ENCODE data around the gene NEK8. TPM values are rescaled to one million over a fixed set of nuclear protein-coding genes. Genes with fewer than 3 reads are reported as not detected.

The NEK8 gene
- total RNA-seq, 4 donors from 2014 or later, result 2.8 to 6.0 (median 3.5) TPM

DNA sequence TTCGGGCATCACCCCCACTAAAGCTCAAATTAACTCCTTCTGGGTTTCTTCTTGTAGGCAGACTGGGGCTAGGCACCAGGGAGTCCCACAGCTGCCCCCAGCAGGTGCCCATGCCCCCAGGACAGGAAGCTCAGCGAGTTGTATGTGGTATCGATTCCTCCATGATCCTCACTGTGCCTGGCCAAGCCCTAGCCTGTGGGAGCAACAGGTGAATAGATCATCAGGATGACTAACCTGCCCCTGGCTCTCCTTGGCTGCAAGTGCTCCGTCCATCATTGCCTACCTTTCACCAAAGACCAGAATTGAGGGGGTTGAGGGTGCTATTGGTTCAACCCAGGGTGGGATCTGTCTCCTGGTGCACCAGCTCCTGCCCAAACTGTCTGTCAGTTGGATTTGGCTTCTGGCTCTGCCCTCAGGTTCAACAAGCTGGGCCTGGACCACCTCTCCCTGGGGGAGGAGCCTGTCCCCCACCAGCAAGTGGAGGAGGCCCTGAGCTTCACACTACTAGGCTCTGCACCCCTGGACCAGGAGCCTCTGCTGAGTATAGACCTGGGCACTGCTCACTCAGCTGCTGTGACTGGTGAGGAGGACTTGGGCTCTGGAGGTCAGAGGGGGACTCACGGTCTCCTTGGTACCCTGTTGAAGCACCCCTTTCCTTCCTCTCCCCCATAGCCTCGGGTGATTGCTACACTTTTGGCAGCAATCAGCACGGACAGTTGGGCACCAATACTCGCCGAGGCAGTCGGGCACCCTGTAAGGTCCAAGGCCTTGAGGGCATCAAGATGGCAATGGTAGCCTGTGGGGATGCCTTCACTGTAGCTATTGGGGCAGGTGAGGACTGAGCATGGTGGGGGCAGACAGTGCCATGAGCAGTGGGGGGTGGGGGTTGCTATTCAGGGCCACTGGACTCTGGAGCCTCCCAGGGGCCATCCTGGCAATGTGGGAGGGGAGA, 12.1 kb downstream of the NEK8 start:
- H3K27ac ChIP-seq, result no peak overlapping the region
- TF ChIP-seq EP300 (IDR thresholded peaks at IDR 0.05) (no peak), POLR2A (IDR thresholded peaks at IDR 0.05) (no peak)
- TF ChIP-seq, protein P1, sequence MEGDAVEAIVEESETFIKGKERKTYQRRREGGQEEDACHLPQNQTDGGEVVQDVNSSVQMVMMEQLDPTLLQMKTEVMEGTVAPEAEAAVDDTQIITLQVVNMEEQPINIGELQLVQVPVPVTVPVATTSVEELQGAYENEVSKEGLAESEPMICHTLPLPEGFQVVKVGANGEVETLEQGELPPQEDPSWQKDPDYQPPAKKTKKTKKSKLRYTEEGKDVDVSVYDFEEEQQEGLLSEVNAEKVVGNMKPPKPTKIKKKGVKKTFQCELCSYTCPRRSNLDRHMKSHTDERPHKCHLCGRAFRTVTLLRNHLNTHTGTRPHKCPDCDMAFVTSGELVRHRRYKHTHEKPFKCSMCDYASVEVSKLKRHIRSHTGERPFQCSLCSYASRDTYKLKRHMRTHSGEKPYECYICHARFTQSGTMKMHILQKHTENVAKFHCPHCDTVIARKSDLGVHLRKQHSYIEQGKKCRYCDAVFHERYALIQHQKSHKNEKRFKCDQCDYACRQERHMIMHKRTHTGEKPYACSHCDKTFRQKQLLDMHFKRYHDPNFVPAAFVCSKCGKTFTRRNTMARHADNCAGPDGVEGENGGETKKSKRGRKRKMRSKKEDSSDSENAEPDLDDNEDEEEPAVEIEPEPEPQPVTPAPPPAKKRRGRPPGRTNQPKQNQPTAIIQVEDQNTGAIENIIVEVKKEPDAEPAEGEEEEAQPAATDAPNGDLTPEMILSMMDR (IDR thresholded peaks at IDR 0.05), result no peak
- peaks cover 0 to 35% (median 19%) of the 10 kb centered on the region in 4 donors for H3K4me1 ChIP-seq
- peaks cover 0 to 4% (median 0%) of the 10 kb centered on the region in 3 donors for H3K36me3 ChIP-seq
- H3K4me3 ChIP-seq, result no peak overlapping the region
- no peaks in the 10 kb centered on the region for H3K9me3 ChIP-seq
- H3K27me3 ChIP-seq, result no peaks in the 10 kb centered on the region
- 72 to 89% methylated on average over 9 to 10 of the region's 10 CpGs for WGBS, 2 donors
- no peak for DNase-seq (ENCODE audit: low spot score in 2 of 2)

DNA sequence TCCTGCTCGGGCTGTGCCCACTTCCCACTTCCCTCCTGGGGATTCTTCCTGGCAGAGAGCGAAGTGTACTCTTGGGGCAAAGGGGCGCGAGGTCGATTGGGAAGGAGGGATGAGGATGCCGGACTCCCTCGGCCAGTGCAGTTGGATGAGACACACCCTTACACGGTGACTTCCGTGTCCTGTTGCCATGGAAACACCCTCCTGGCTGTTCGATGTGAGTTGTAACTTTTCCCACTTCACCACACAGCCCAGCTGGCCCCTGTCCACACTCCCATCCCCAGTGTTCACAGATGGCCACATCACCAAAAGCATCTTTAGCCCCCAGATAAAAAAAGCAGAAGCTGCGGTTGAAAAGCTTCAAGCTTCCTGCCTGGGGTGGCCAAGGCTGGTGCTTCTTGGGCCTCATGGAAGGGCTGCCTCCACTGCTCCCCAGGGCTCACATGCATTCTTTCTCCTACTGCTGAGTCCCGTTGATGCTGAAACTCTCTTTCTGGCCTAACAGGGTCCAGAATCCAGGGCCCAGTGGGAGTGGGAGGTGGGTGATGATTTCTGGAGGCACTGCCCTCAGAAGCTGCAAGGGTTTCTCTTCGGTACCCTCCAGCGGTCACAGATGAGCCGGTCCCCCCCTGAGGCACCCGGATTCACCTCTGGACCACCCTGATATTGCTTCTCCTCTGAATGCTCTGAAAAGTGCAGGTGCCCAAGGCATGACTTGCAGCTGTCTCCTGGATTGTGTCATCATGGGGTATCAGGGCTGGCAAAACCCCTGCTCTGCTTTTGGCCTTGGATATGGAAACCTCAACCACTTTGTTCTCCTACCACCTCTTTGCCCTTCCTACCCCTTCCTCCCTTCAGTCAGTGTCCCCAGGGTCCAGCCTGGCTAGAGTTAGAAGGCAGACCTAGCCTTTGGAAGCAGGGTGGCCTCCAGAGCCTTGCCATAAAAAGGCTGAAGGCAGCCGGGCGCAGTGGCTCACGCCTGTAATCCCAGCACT, 13.1 kb downstream of the NEK8 start:
- peaks cover 0 to 4% (median 0%) of the 10 kb centered on the region in 3 donors for H3K36me3 ChIP-seq
- H3K4me1 ChIP-seq, result peaks cover 0 to 45% (median 28%) of the 10 kb centered on the region in 4 donors
- H3K27me3 ChIP-seq, result no peaks in the 10 kb centered on the region
- WGBS, 2 donors, result 69 to 76% methylated on average over 18 to 19 of the region's 19 CpGs
- no peaks in the 10 kb centered on the region for H3K9me3 ChIP-seq
- DNase-seq (ENCODE audit: low spot score in 2 of 2), result no peak
- TF ChIP-seq, protein P1 (IDR thresholded peaks at IDR 0.05), result no peak
- no peak overlapping the region for H3K27ac ChIP-seq
- no peak overlapping the region for H3K4me3 ChIP-seq

DNA sequence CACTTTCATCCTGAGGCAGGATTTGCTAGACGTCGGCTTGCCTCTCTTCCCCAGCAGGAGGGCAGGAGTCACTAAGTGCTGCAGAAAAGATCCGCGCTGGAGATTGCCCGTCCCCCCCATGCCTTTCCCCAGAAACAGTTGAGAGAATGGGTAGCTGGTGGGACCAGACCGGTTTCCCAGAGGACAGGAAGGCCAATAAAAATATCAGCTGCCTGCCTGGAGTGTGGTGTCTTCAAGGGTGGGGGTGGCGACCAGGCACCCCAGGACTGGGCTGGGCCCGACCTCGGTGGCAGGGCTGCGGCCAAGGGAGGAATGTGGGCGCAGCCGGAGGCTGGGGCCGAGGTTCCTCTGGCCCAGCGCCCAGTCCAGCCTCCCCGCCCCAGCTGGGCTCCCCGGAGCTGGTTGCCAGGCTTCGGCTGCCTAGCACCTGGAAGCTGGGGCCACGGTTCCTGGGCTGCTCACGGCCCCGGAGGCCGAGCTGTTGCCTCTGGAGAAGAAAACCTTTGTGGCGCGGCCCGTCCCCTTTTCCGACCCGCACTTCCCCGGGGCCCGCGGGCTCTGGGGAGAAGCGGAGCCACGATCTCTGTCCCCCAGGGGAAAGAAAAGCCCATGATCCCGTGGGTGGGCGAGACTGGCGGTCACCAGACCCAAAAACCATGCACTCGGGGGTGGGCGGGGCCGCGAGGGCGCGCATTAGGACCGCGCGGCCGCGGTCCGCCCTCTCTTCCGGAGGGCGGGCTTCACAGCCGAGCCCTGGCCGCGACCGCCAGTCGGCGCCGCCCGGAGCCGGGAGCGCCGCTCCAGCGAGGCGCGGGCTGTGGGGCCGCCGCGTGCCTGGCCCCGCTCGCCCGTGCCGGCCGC, 14.9 kb downstream of the NEK8 start, which contains the start of gene TRAF4:
Gene TRAF4 (plus strand): TSS at position 769 of the 861 bp plus-strand sequence. CDS start 102 bp downstream, outside the sequence.
- peak within 1 kb of the TSS; percentile 93 to 100 (median 98) for H3K27ac ChIP-seq
- peak within 1 kb of the TSS; percentile 63 to 89 (median 86) for H3K4me3 ChIP-seq
- no peaks in the 10 kb centered on the region for H3K9me3 ChIP-seq
- 1 to 2% methylated on average over 27 to 29 of the region's 70 CpGs for WGBS, 2 donors
- H3K4me1 ChIP-seq, result peaks cover 0 to 63% (median 38%) of the 10 kb centered on the region in 4 donors
- no peak for TF ChIP-seq EP300 (IDR thresholded peaks at IDR 0.05)
- TF ChIP-seq POLR2A (IDR thresholded peaks at IDR 0.05), result peak; percentile 100
- TF ChIP-seq, protein P1 (IDR thresholded peaks at IDR 0.05), result peak; percentile 17 to 80 (median 38)
- peak; percentile 72 to 73 for DNase-seq (ENCODE audit: low spot score in 2 of 2)
- H3K36me3 ChIP-seq, result peaks cover 0 to 15% (median 0%) of the 10 kb centered on the region in 3 donors
- H3K27me3 ChIP-seq, result no peaks in the 10 kb centered on the region

DNA sequence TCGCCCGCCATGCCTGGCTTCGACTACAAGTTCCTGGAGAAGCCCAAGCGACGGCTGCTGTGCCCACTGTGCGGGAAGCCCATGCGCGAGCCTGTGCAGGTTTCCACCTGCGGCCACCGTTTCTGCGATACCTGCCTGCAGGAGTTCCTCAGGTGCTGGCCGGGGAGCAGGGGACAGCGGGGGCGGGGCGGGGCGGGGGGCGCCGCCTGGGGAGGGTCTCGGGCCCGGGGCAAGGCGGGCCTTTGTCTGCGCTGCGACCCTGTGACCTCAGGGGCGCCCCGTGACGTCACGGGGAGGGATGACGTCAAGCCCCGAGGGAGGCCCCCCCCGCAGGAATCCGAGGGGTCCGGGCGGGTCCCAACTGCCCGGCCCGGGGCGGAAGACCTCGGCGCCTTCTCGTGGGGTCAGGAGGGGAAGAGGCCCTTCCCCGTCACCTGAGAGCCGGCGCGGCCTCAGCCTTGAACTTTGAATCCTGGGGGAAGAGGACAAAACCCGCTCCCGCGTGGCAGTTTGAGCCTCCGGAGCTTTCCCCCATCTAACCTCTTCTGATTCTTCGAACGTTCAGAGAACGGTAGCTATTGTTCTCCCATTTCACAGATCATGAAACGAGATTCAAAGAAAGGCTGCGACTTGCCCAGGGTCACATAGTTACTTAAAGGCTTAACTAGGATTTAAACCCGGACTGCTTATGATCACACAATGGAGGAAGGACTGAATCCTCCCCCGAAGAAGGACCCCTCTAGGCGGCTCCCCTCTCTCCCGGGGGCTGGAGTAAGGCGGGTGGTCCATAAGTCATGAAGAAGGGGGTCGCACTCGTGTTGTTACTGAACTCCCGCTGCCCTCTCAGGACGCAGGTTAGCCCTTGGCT, 15.8 kb downstream of the NEK8 start:
- Histone ChIP-seq H3K9me3 (no peaks in the 10 kb centered on the region), H3K27me3 (no peaks in the 10 kb centered on the region), H3K36me3 (peaks cover 0 to 23% (median 0%) of the 10 kb centered on the region in 3 donors), H3K4me1 (peaks cover 0 to 72% (median 38%) of the 10 kb centered on the region in 4 donors), H3K4me3 (peak overlapping the region; percentile 63 to 89 (median 86)), H3K27ac (peak overlapping the region; percentile 93 to 100 (median 98))
- DNase-seq (ENCODE audit: low spot score in 2 of 2), result peak in 1 of 2 donors; percentile 54
- TF ChIP-seq EP300 (IDR thresholded peaks at IDR 0.05), result peak in 1 of 2 donors; percentile 63
- no peak for TF ChIP-seq POLR2A (IDR thresholded peaks at IDR 0.05)
- WGBS, 2 donors, result 1 to 2% methylated on average over 22 to 53 of the region's 61 CpGs
